H54 (cell line): Measurements from ENCODE around the gene DLG2.
"Not testable (repeated sequence)": the region's sequence is repeated elsewhere in the genome, so short reads cannot be mapped to it uniquely, and the experiment has no call there.

Experiments used
- DNase-seq: peaks from one replicate; pipeline ENCODE4 v3.0.0; 2011; ENCODE audit warnings: low spot score, mixed read lengths; ENCODE audit not compliant: insufficient read length
- FAIRE-seq: peaks from 3 replicates; lab custom pipeline; 2011; peaks lifted over from hg19 to GRCh38; lab: Jason Lieb, UNC
- POLR2A ChIP-seq: IDR thresholded peaks from 2 replicates; pipeline ENCODE4 v1.6.1; 2011; ENCODE audit warnings: low read depth, mild to moderate bottlenecking, low read length

Gene DLG2

DNA sequence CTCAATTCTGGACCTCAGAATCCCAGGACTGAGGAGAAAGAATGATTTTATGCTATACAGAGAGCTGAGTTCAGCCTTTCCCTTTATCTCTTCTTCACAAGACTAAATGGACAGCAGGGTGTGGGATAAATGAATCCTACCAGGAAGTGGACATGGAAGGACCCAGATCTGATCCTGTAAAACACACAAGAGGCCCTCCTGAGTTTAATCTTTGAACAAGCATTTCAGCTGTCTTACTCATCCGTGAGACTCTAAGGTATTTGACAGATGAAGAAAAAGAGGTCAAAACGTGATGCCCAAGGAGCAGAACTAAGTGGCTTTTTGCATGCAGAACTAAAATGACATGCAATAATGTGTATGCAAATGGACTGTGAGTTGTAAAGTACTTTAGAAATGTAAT, 511.3 kb downstream of the DLG2 start:
- TF ChIP-seq POLR2A: no peak
- FAIRE-seq (no peak), DNase-seq (no peak)

DNA sequence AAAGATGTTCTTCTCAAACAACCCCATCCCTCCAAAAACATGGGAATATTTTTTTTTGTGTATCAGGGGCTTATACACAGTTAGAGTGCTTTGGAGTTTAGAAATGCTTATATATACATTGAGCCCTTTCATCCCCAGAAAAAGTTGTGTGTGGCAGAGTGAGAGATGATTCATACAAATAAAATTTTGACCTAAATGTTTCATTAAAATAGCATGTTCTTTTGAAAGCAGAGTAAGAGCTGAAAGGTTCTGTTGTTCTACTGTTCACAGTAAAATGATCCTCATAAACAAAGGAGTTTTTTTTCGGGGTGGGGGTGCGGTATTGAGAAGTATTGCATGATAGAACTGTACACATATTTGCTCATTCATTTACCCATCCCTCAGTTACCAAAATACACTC, 512.4 kb downstream of the DLG2 start:
- TF ChIP-seq POLR2A: no peak
- no peak for DNase-seq
- FAIRE-seq: no peak

DNA sequence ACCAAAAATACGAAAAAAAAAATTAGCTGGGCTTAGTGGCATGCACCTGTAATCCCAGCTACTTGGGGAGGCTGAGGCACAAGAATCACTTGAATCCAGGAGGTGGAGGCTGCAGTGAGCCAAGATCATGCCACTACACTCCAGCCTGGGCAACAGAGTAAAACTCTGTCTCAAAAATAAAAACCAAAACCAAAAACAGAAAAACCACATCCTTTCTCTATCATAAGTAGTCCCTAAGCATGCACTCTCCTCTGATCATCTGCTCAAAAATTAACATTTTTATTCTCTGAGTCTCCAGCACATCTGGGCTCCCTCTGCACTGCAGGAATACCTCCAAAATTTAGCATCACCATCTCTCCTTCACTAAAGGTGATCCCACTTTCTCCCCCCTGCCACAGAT, 516.9 kb downstream of the DLG2 start:
- not testable (repeated sequence) for FAIRE-seq, DNase-seq

- FAIRE-seq (no peak), DNase-seq (no peak)
- TF ChIP-seq POLR2A: no peak
Measured at GRCh38 chr11:85109141-85109540, 518.0 kb downstream of the DLG2 start.

- FAIRE-seq (no peak), DNase-seq (no peak)
- no peak for TF ChIP-seq POLR2A
Measured at GRCh38 chr11:85105868-85106267, 521.3 kb downstream of the DLG2 start.

DNA sequence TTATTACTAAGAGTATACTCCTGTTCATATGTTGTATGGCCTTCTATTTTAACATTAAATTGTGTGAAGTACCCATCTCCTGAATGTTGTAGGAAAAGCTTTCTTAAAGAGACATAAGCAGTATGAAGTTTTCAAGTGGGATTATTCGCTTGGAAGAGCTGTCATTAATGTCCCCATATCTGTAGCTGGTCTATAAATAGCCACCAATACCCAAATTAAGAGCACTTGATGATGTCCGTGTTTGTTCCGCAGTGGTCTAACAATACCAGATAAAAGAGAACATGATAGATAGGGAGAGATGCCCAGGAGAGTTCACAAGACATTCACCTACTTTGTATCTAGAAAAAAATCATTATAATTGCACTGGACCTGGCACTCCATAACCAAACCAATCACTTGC, 527.6 kb downstream of the DLG2 start:
- DNase-seq (no peak), FAIRE-seq (no peak)
- no peak for TF ChIP-seq POLR2A

GRCh38 chr11:85098996-85099395, 528.1 kb downstream of the DLG2 start:
- FAIRE-seq (no peak), DNase-seq (no peak)
- TF ChIP-seq POLR2A: no peak

DNA sequence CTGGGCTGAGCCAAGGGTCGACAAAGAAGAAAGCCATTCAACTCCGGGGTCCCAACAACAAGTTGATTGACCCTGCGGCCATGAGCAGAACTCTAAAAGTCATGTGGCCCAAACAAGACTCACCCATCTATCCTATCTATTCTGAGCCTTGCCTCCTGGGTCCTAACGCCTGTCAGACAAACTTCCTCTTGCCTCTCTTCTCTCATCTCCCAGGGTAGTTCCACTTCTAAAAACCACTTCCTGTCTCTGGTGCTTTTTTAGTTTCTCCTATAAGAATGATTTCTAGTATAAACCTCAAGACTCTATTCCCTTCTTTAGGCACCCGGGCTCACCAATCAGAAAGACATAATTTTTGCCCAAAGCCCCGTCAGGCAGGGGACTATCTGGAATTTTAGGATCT, 530.2 kb downstream of the DLG2 start:
- DNase-seq (no peak), FAIRE-seq (no peak)
- no peak for TF ChIP-seq POLR2A

GRCh38 chr11:85095239-85095638, 531.9 kb downstream of the DLG2 start:
- FAIRE-seq (no peak), DNase-seq (no peak)
- TF ChIP-seq POLR2A: no peak

GRCh38 chr11:85094795-85095194, 532.3 kb downstream of the DLG2 start:
- no peak for TF ChIP-seq POLR2A
- FAIRE-seq: no peak

DNA sequence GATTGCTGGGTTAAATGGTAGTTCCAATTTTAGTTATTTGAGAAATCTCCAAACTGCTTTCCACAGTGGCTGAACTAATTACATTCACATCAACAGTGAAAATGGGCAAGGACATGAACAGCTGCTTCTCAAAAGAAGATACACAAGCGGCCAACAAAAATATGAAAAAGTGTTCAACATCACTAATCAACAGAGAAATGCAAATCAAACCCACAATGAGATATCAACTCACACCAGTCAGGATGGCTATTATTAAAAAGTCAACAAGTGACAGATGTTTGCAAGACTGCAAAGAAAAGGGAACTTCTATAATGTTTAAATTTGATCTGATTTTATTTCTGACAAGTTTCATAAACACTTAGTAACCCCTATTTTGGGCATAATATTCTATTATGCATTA, 537.5 kb downstream of the DLG2 start:
- DNase-seq: no peak
- TF ChIP-seq POLR2A: no peak
- no peak for FAIRE-seq

More at GRCh38 chr11:85094795-85095194, 532.3 kb downstream of the DLG2 start:
- no peak for DNase-seq

DNA sequence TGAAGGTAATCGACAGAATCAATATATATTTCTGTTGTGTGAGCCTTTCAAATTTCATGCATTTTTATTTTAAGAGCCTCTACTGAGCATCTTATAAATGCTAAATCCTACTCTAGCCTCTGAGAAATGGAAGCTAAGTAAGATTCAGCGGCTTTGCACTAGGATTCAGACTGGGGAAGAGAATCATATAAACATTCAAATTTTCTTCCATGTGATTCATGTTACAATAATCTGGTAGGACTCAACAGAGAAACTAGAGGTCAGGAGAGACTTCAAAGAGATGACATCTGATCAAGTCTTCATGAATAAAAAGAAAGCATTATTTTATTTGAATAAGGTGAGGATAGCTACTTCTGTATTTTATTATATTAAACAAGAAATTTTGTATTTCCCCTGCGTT, 538.9 kb downstream of the DLG2 start:
- no peak for TF ChIP-seq POLR2A
- no peak for FAIRE-seq
- no peak for DNase-seq

DNA sequence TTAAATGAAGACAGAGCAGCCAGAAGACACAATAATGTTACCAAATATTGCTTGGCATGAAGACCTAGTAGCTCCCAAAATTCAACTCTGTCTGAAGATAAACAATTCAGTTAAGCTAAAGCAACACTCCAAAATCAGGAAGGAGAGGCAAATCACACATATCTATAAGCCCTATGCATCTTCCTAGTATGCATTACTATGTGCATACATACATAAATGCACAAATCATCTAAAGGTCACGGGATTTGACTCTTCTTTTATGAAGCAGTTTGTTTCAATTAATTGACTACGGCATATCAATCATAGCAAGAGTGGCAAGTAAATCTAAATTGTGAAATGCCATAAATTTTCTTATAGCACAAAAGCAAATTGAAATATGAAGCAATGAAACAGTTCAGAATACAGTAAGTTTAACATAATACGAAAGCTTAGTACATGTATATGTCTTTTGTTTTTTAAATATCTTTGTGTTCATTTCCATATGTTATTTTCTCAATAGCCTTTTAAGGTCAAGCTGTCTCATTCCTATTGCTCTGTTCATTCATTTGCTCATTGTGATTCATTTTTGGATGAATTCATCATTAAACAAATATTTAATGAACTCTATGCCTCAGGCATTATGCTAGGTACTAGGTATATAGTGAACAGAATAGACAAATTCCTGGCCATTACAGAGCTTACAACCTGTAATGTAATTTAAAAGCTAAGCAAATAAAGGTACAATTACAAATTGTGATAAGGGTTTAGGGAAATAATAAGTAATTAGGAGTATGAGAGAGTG, 540.5 kb downstream of the DLG2 start:
- no peak for TF ChIP-seq POLR2A
- FAIRE-seq (no peak), DNase-seq (no peak)

DNA sequence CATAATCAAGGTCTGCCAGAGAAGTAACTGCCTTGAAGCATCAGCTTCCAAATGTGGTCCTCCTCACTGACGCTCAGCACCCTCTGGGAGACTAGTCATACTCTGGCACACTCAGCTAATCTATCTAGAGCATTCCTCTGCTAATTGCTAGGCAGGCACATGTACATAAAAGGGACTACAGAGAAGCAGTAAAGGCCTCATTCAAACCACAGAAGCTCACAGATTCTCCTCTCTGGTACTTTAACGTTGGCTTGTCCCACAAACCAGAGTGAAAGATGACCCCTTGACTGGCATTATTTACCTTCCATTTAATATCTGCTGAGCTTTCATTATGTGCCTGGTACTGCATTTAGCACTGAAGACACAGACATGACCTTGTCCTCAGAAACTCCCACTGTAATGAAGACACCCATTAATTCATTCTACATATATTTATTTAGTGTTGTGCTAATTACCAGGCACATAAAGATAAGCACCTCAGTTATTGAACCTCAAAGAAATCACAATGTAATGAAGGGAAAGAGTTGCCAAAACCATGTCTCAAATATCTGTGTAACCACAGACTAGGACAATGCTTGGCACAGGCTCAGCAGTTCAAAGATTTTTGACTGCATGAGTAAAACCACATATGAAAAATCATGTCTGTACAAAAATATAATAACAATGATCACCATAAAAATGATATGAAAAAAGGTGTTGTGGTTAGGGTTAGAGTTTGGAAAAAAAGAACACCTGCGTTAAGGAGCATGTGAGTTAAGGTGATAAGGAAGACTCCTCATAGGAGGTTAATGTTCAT, 550.4 kb downstream of the DLG2 start:
- DNase-seq (no peak), FAIRE-seq (no peak)
- TF ChIP-seq POLR2A: no peak

DNA sequence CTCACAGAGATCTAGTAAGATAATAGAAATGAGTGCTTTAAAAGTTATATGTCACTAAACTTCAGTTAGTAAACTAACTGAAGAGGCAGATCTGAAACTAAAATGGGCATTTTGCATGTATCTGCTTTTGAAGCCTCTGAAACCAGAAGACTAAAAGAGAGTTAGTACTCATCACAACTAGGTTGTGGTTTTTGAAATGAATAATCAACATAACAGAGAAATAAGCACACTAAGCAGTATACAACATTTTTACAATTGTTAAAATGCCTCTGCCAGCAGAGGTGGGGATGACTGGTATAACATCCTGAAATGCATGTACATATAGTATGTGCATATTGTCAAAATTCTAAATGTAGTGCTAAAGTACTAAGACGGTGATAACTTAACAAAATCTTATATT, 564.5 kb downstream of the DLG2 start:
- FAIRE-seq: no peak
- no peak for TF ChIP-seq POLR2A
- no peak for DNase-seq
